ENCODE measurements around the gene NFE2L2. TPM values are rescaled to one million over a fixed set of nuclear protein-coding genes. Genes with fewer than 3 reads are reported as not detected.
"Not testable (repeated sequence)": the region's sequence is repeated elsewhere in the genome, so short reads cannot be mapped to it uniquely, and the experiment has no call there.

Gene NFE2L2
- total RNA-seq, 1 donor from 2014 or later = 149 TPM

DNA sequence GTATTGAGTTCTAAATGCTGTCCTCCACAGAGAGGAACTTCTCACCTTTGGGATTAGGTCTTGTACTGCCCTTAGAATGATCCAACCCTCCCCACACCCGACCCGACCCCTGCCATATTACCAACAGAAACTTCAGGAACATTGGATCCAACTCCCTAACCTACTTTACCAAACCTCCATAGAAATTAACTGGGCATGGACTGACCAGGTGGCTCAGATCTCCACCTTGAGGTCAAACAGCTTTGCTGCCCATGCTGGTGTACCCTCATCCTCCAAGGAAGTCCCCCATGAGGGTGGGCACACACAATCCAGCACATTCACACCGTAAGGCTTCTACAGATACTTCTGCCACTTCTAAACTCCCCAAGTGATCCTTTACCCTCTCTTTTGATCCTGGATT lies 21.5 kb downstream of the NFE2L2 start:
- intact Hi-C loops (cut with DNase I) = no loop called here
- ATAC-seq (no peak), DNase-seq (ENCODE audit: low spot score) (no peak)

DNA sequence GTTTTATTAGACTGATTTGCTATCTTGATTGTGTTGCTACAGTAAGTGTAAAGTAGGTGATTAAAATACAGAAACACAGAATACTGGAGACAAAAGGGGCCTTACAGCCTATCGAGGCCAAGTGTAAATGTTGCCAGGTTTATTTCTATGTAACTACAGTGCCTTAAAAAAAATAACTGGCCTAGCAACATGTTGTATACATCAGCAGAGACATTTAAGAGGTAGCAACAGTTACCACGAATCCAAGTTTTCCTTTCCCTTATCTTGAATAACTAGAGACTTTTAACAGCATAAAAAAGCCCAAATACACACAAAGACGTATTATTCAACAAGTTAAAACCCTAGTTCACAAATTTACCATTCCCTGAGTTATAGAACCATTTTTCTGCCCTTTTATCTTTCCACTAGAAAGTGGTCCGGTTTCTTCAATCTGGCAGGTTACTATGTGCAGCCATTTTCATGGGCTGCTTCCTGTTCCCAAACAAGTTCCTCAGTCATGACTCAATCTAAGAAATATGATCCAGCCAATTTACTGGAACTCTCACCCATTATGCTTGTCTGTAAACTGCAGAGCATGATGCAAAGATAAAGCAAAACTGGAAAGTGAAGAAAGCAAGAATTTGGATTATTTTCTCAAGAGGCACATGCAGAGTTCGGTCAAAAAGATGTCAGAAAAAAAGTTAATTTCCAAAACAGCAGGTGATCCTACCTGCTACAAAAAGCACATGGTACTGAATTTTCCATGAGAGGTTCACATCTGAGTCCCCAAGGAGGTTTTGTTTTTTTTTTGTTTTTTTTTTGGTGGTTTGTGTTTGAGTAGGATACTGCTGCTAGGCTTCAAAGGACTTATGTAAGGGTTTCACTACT lies 22.2 kb downstream of the NFE2L2 start:
- DNase-seq (ENCODE audit: low spot score) (no peak), ATAC-seq (peak; percentile 83)
- intact Hi-C loops (cut with DNase I) = no loop called here

DNA sequence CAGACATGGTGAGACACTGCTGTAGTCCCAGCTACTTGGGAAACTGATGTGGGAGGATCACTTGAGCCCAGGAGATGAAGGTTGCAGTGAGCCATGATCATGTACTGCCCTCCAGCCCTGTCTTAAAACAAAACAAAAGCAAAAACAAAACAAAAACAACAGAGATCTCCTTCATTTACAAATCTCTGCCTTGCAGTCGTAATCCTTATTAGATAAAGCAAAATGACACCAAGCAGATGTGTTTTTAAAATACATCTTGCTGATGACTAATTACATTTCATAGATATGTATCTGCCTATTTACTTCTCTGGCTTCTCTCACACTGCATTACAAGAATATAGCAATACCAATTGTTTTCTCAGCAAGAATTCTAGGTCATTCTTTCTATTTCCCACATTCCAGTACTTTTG lies 22.8 kb downstream of the NFE2L2 start:
- no peak for ATAC-seq
- intact Hi-C loops (cut with DNase I) = no loop called here
- no peak for DNase-seq (ENCODE audit: low spot score)

DNA sequence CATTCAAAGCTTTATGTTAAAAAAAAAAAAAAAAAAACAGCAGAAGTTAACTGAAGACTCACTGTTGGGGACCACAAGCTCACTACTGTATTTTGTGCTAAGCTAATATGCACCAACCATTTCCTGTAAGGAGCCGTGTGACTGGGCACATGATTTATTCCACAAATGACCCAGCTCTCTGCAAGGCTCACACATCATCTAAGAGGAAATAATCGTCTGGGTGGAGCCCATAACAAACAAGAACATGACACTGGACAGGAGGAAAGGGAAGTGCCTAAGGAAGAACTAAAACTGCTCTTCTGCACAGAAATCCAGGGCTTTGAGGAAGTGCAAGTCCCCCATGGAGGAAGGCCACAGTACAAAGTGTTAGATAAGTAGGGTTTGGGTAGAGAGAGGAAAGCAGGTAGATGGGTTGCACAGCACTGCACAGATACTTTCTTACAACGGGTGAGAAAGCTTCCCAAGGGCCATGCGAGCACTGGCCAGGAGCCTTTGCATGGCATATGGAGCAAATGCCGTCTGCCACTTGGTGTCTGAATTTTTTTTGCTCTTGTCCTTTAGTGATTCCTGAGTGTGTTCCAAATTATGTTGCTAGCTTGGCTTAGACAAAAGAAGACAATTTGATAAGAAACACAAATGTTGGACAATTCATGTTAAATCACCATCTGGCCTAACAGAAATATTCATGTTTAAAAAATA lies 24.4 kb downstream of the NFE2L2 start:
- intact Hi-C loops (cut with DNase I) = no loop called here
- DNase-seq (ENCODE audit: low spot score) = no peak
- ATAC-seq = peak; percentile 84

DNA sequence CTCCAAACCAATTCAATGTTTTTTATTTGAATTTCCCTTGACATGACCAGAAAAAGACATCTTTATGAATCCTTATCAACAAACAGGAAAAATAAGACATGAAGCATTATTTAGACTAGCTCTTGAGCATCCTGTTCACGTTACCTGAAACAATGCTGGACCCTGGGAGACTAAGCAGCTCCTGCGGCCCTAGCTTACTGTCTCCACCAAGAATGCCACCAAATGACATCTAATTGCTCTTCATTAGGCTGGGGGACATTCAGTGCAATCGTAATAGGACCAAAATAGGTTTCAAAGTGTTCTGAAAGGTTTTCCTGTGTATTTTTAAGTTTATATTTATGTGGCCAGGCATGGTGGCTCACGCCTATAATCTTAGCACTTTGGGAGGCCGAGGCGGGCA lies 25.5 kb downstream of the NFE2L2 start:
- DNase-seq (ENCODE audit: low spot score) = no peak
- no peak for ATAC-seq
- intact Hi-C loops (cut with DNase I) = no loop called here

DNA sequence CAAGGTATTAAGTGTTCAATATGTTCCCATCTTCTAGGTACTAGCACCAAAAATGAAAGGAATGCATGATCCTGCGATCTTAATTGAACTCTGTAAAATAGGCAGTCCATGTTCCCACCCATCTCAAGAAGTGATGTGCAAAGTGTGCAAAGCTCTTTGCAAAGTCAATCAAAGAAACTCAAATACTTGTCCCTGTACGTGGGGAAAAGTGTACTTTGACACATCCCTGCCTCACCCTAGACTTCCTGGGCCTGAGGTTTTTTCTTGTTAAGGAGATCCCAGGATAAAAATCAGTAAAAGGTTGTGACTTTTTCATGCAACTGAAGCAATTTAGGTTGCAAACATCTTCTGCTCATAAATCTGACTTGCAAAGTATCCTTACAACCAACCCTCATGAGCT lies 26.6 kb downstream of the NFE2L2 start:
- ATAC-seq = no peak
- intact Hi-C loops (cut with DNase I) = no loop called here
- DNase-seq (ENCODE audit: low spot score) = no peak

DNA sequence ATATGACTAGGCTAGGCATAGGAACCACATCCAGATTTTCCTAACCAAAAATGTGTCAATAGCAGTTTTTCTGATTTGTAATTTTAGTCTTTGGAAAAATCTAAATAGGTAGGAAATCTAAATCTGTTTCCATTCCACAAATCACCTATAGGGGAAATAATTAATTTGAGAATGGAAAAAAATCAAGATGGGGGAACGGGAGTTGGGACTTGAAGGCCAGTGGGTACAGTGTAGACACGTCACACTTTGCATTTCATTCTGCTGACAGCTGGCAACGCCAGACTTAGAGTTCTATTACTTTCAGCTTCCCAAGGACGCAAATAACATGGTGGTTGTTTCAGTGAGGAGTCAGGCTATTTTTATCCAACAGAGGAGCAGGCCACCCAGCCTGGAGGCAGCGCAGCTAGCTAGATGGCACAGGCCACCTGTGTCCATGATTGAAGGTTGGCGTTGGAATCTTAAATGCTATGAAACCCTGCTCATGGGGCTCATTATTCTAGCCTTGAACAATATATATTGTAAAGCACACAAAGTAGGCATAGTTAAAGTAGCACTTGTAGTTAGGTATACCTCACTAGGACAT lies 28.6 kb downstream of the NFE2L2 start:
- ATAC-seq (no peak), DNase-seq (ENCODE audit: low spot score) (no peak)
- intact Hi-C loops (cut with DNase I) = no loop called here

DNA sequence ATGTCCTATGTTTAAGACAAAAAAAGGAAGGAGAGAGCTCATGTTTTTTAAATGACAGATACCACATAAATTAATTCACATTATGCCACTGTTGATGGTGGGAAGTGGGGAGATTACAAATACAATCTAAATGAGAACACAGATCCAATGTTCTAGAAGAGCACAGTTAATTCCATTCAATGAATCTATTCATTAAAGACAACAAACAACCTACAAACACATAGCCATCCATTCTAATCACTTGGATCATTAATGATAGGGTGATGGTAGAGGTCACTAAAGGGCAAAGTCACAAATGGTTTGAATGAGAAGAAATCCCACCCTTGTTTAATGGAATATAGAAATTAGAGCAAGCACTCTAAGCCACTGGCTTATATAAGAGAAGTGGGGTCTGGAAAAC lies 30.3 kb downstream of the NFE2L2 start:
- no peak for DNase-seq (ENCODE audit: low spot score)
- no peak for ATAC-seq
- intact Hi-C loops (cut with DNase I) = no loop called here

DNA sequence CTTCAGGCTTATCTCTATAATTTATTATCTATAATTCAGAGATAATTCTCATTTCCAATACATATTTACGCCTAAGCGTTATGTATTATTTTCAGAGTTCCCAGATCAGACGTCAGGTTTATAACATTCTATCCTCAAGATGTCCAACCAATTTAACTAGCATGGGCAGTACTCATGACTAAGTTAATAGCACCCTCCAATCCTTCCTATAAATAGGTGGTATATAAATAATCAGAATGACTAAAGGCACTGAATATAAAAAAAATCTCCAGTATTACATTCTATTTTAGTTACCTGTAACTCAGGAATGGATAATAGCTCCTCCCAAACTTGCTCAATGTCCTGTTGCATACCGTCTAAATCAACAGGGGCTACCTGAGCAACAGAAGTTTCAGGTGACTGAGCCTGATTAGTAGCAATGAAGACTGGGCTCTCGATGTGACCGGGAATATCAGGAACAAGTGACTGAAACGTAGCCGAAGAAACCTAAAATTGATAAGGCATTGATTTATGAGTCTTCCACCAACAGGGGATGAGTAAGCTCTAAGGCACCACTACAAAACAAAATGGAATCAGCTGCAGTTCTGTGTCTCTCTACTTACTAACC lies 32.3 kb downstream of the NFE2L2 start:
- intact Hi-C loops (cut with DNase I) = no loop called here

DNA sequence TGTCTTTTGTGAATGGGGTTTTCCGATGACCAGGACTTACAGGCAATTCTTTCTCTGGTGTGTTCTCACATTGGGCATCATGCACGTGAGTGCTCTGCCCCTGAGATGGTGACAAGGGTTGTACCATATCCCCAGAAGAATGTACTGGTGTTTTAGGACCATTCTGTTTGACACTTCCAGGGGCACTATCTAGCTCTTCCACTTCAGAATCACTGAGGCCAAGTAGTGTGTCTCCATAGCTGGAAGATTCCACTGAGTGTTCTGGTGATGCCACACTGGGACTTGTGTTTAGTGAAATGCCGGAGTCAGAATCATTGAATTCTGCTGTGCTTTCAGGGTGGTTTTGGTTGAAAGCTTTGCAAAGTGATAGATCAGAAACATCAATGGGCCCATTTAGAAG lies 33.3 kb downstream of the NFE2L2 start:
- DNase-seq (ENCODE audit: low spot score) = no peak
- ATAC-seq = no peak
- intact Hi-C loops (cut with DNase I) = no loop called here

More for the DNA sequence above, 32.3 kb downstream of the NFE2L2 start:
- DNase-seq (ENCODE audit: low spot score) (no peak), ATAC-seq (no peak)

DNA sequence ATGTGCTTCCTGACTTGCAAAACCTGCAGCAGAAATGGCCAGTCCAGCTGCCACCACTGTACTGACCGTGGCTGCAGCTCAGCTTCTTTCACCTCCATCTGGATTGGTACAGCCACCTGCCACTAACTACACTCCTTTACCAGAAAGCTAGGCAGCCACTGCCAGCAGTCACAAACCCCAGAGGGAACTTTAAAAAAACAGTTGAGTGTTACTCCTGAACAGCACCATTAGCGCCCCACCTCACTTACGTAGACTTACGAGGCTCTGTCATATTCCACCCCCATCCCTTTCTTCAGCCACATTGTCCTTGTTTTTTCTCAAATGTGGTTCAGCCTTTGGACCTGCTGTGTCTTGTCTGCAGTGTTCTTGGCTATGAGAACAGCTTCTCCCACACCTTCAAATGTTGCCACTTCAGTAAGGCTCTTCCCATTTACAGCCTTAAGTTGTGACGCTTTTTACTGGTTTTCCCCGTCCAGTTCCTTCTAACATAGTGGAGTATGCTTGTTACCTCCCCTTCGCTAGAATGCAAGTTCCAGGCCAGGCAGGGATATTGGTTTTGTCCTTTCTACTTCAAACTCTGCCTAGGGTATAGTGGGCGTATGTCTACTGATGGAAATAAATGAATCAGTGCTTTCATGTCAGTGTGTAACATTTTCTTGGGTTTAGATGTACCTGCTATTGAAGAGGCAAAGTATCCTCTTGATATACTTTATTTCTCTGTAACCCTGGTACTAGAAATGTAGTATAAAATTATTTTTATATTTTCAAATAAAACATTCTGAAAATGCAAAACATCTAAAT lies 34.9 kb downstream of the NFE2L2 start:
- ATAC-seq = peak; percentile 14

DNA sequence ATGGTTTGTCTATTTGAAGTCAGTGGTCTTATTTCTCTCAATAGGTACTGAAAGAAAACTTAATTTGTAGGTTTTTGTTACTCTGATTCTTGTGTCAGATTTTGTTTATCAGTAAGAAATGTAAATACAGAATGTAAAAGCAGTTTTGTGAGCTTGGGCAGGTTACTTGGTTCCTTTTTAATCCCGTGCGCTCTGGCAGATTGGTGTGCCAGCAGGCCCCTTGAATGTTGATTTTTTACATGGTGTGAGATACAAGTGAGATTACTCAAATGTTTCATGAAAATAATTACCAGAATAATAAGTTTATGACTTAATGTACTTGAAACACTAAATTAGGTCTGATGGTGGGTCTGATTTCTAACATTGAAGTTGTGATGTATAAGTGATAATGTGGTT lies 38.6 kb downstream of the NFE2L2 start:
- DNase-seq (ENCODE audit: low spot score) (no peak), ATAC-seq (no peak)
- intact Hi-C loops (cut with DNase I) = no loop called here

More for the DNA sequence above, 34.9 kb downstream of the NFE2L2 start:
- DNase-seq (ENCODE audit: low spot score) = no peak
- intact Hi-C loops (cut with DNase I) = no loop called here

DNA sequence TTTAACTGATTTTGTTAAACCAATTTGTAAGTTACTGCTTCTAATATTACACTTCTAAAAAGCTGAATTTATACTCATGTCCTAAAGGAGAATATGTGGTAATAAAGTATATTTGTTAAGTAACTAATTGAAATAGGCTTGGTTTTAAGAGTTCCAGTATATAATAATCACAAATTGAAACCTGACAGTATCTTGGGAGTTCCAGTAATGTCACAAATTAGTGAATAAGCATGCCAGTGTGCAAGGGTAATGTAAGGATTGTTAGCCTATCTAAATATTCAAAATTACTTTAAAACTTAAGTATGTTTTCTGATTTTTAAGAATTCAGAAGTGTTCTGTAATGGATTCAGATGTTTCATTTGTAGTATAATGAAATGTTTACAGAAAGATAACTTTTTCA lies 41.1 kb downstream of the NFE2L2 start:
- ATAC-seq; intact Hi-C loops (cut with DNase I): not testable (repeated sequence)

DNA sequence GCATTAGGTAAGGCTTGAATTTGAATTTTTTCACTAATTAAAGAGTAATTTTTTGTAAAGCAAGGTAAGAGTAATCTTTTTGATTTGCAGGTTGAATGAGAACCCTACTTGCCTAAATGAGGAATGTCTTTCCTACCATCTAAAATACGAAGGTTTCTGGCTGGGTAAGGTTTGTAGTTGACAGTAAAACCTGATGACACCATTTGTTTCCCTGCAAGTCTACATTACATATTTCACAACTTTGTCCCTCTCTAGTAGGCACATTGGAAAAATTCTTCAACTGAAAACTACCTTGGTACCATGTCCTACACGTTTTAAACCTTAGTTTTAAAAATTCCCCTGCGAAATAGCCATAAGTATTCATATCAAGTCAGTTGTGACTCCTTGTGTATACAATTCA lies 42.6 kb downstream of the NFE2L2 start:
- intact Hi-C loops (cut with DNase I) = no loop called here
- ATAC-seq (no peak), DNase-seq (ENCODE audit: low spot score) (no peak)

More for the DNA sequence above, 41.1 kb downstream of the NFE2L2 start:
- not testable (repeated sequence) for DNase-seq (ENCODE audit: low spot score)

DNA sequence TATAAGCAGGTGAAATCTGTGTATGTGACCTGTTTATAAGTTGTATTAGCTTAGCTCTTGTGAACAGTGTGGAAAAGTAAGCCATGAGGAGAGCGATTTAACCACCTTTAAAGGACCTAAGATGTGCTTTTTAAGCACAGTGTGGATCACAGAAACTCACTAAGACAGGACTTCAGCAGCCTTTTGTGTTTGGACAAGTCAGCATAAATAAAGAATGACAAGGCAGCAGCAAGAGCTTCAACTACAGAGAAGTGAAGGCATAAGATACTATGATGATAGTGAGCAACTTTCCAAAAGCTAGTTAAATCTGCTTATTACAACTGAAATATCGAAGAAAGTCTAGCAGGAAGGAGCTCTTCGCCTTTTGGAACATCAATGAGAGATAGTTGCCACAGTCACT lies 43.0 kb downstream of the NFE2L2 start:
- intact Hi-C loops (cut with DNase I) = no loop called here
- ATAC-seq = no peak

DNA sequence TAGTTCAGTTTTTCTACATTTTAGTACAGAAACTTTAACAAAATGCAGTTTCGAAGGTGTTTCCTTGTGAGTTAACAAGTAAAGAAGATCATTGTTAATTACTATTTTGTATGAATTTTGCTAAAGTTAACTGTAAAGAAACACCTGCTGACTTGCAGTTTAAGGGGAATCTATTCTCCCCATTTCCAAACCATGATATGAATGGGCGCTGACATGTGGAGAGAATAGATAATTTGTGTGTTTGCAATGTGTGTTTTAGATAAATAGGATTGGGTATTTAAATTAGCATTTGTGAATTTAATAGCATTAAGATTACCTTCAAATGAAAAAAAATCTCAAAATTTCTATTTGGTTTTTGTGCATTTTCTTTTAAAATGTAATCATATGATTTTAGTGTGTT lies 44.7 kb downstream of the NFE2L2 start:
- DNase-seq (ENCODE audit: low spot score); ATAC-seq; intact Hi-C loops (cut with DNase I): not testable (repeated sequence)

More for the DNA sequence above, 43.0 kb downstream of the NFE2L2 start:
- DNase-seq (ENCODE audit: low spot score) = no peak

DNA sequence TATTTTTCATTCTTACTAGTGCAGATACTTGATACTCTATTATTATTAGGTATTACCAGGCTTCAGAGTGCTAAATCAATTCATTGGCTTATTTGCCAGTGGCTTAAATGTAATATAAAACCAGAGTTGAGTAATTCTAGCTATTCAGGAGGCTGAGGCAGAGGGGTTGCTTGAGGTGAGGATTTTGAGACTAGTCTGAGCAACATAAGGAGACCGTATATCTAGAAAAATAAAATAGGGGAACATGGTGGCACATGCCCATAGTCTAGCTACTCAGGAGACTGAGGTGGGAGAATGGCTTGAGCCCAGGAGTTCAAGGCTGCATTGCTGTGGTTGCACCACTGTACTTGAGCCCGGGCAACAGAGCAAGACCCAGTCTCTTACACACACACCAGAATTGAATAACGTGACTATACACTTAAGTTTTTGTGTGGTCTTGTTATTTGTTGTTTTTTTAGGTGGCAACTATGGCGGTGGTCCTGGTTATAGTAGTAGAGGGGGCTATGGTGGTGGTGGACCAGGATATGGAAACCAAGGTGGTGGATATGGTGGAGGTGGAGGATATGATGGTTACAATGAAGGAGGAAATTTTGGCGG lies 47.2 kb downstream of the NFE2L2 start:
- intact Hi-C loops (cut with DNase I) = no loop called here
- DNase-seq (ENCODE audit: low spot score) (no peak), ATAC-seq (no peak)

Measured in sciatic nerve (tissue), 2 donors.